Psoas muscle (tissue), 8 donors: ENCODE results near the gene EIF2AK3. TPM values are rescaled to one million over a fixed set of nuclear protein-coding genes. Genes with fewer than 3 reads are reported as not detected.

ENCODE experiments used
- ATAC-seq, 4 donors: fragments of 200-7000 bp; cut with Tn5 transposase; one replicate each; pipeline ENCODE4 v1.9.1; 2020; ENCODE audit warnings: moderate library complexity in 3 of 4, mild to moderate bottlenecking in 2 of 4
- DNase-seq, 2 donors: peaks; one replicate each; pipeline ENCODE4 v3.0.0-alpha.2; 2020
- H3K27ac ChIP-seq: fragments of 200-600 bp; one replicate; pipeline ENCODE4 v1.8.0; 2022
- H3K27me3 ChIP-seq, 3 donors: fragments of 200-600 bp in 1 of 3; one replicate each; pipeline versions ENCODE4 v1.6.1 to v1.8.0; 2013 to 2022; ENCODE audit warnings: low read length in 2 of 3, mild to moderate bottlenecking in 2 of 3, moderate library complexity in 1 of 3; ENCODE audit not compliant: insufficient read depth in 3 of 3
- H3K36me3 ChIP-seq, 2 donors: fragments of 200-600 bp in 1 of 2; one replicate each; pipeline versions ENCODE4 v1.6.1 to v1.8.0; 2013 to 2022; ENCODE audit warnings: low read depth in 1 of 2, mild to moderate bottlenecking in 1 of 2, moderate library complexity in 1 of 2; ENCODE audit not compliant: insufficient read depth in 1 of 2
- H3K4me1 ChIP-seq: fragments of 200-600 bp; one replicate; pipeline ENCODE4 v1.8.0; 2022
- H3K4me3 ChIP-seq: fragments of 200-600 bp; one replicate; pipeline ENCODE4 v1.8.0; 2022; ENCODE audit warnings: mild to moderate bottlenecking
- H3K9me3 ChIP-seq: fragments of 200-600 bp; one replicate; pipeline ENCODE4 v1.8.0; 2022
- WGBS, 3 donors: extraction: QIAGEN DNeasy Blood & Tissue Kit; methylation state at CpG; one replicate each; pipeline versions ENCODE4 v1.1.6 to v1.1.7; 2013; 5-methylcytosine and 5-hydroxymethylcytosine counted together
- intact Hi-C, 2 donors: fragments of 100-400 bp; cut with DNase I; formaldehyde crosslinking; loops; one replicate each; pipeline versions ENCODE4 v1.11.0 to v1.14.2; 2022
- polyA plus RNA-seq, 3 donors: library from polyadenylated mRNA; stranded (reverse); fragments of 200-250 nt; gene quantifications; one replicate each; pipeline ENCODE4 v1.2.3, GENCODE V29; 2013
- total RNA-seq, 4 donors: library from RNA; stranded (reverse); fragmentation: NEBNext Ultra II Directional in 2 of 4; extraction: Animal tissue kit (Norgen Biotek cat#: 25700) in 2 of 4; gene quantifications; one replicate each; pipeline versions ENCODE4 v1.2.1 to v1.2.4, GENCODE V29; 2021 to 2023
- TF ChIP-seq, protein P1 (sequence below): fragments of 200-600 bp; IDR thresholded peaks from one replicate; pipeline ENCODE4 v1.8.0; 2022; ENCODE audit warnings: antibody characterized with exemption
- donor health status: healthy with polysubstance abuse.
- donor health status: DM: no; HTN: no; CAD: no; lungs with moderate emphysema.
- donor health status: Bipolar disorder and iron deficiency.
- donor health status: healthy.
- donor health status: DM: yes; HTN: yes; CAD: no.
- donor health status: DM: no; HTN: no; CAD: no.
- donor health status: DM: no; HTN: no; CAD: no.
- donor health status: DM: yes; HTN: yes; CAD: no.

Gene EIF2AK3
- total and polyA plus RNA-seq, 7 donors: 2.1 to 9.6 (median 7.6) TPM

DNA sequence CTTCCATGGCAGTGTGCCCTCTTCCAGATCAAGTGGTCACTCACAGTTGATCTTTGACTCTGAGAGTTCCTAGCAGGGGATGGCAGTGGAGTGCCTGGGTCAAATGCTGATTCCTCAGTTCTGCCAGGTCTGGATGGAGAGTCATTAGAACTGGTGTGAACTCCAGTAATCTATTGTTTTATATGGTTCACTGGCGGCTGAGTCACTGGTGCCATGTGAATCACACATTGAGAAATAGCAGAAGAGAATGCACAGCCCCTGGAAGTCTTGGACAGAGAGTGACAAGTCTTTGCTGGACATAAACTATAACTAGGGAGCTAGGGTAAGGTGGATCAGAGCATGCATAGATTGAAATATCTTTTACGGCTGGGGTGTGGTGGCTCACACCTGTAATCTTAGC, 86.9 kb downstream of the EIF2AK3 start:
- ATAC-seq (no peak), DNase-seq (no peak)
- 38 to 92% (median 90%) methylated on average over 2 of the region's 2 CpGs for WGBS, 3 donors
- no peak overlapping the region for H3K4me3 ChIP-seq
- TF ChIP-seq, protein P1, sequence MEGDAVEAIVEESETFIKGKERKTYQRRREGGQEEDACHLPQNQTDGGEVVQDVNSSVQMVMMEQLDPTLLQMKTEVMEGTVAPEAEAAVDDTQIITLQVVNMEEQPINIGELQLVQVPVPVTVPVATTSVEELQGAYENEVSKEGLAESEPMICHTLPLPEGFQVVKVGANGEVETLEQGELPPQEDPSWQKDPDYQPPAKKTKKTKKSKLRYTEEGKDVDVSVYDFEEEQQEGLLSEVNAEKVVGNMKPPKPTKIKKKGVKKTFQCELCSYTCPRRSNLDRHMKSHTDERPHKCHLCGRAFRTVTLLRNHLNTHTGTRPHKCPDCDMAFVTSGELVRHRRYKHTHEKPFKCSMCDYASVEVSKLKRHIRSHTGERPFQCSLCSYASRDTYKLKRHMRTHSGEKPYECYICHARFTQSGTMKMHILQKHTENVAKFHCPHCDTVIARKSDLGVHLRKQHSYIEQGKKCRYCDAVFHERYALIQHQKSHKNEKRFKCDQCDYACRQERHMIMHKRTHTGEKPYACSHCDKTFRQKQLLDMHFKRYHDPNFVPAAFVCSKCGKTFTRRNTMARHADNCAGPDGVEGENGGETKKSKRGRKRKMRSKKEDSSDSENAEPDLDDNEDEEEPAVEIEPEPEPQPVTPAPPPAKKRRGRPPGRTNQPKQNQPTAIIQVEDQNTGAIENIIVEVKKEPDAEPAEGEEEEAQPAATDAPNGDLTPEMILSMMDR: no peak
- no peaks in the 10 kb centered on the region for H3K4me1 ChIP-seq
- no peaks in the 10 kb centered on the region for H3K36me3 ChIP-seq
- peaks cover 0 to 4% (median 0%) of the 10 kb centered on the region in 3 donors for H3K27me3 ChIP-seq
- H3K9me3 ChIP-seq: no peaks in the 10 kb centered on the region
- H3K27ac ChIP-seq: no peak overlapping the region
- intact Hi-C loops: no loop called here

DNA sequence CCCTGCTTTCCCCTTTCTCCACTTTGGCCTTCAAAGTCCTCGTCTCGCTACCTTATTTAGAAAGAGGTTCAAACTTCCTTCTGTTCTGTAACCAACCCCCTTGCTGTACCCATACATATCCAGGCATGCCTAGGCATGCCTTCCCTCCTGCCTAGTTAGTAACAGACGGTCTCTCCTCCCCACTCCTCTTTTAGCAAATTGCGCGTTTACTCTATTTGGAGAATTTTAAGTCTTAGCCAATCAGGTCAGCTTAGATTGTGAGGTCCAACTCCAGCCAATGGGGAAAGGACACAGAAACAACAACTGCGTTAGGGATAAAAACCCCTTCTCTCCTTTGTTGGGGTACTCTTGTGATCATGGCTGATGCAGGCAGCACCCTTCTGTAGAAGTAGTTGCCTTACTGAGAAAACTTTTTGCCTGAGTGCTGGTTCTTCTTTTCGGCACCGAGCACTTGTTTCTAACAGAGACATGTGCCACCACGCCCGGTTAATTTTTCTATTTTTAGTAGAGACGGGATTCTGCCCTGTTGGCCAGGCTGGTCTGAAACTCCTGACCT, 88.8 kb downstream of the EIF2AK3 start:
- H3K27me3 ChIP-seq: peaks cover 0 to 4% (median 0%) of the 10 kb centered on the region in 3 donors
- 86 to 91% (median 89%) methylated on average over 11 of the region's 11 CpGs for WGBS, 3 donors
- H3K9me3 ChIP-seq: no peaks in the 10 kb centered on the region
- H3K4me3 ChIP-seq: no peak overlapping the region
- TF ChIP-seq, protein P1: no peak
- intact Hi-C loops: no loop called here
- no peak overlapping the region for H3K27ac ChIP-seq
- ATAC-seq (no peak), DNase-seq (no peak)
- H3K4me1 ChIP-seq: no peaks in the 10 kb centered on the region
- no peaks in the 10 kb centered on the region for H3K36me3 ChIP-seq

DNA sequence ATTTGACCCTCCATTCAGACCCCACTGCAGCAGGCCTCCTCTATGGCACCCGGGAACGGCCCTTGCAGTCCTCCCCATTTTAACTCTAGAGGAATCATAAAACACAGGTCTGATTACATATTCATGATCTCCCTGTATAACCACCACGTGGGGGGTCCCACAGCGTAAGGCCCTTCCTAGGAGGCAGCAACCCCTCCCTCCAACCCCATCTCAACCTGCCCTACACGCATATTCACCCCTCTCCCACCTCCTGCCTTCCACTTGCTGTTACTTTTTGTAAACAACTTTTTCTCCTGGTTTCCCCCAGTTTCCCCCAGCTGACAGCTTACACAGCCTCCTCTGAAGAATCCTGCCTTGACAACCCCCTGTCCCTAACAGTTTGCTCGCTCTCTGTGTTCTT, 89.6 kb downstream of the EIF2AK3 start:
- Histone ChIP-seq H3K27me3 (peaks cover 0 to 4% (median 0%) of the 10 kb centered on the region in 3 donors), H3K4me1 (no peaks in the 10 kb centered on the region), H3K36me3 (no peaks in the 10 kb centered on the region), H3K27ac (no peak overlapping the region), H3K9me3 (no peaks in the 10 kb centered on the region), H3K4me3 (no peak overlapping the region)
- ATAC-seq: no peak
- 39 to 46% (median 42%) methylated on average over 6 of the region's 6 CpGs for WGBS, 3 donors
- no peak for DNase-seq
- intact Hi-C loops: no loop called here
- TF ChIP-seq, protein P1: no peak

DNA sequence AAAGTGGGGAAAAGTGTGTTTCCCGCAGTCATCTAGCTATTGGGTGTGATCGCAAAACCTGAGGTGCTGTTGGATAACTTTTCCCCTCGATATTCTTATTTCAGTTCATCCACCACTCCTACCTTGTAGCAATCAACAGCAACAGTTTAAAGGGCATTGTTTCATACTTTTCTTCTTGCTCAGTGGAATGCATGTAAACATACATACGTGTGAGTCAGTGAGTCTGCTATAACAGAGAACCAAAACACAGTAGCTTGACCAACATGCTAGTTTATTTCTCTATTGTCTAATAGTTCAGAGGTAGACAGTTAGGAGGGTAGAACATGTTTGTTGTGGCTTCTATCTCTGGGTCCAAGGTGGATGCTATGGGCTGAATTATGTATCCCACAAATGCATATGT, 97.2 kb downstream of the EIF2AK3 start:
- no peaks in the 10 kb centered on the region for H3K4me1 ChIP-seq
- ATAC-seq: no peak
- no peaks in the 10 kb centered on the region for H3K9me3 ChIP-seq
- no peaks in the 10 kb centered on the region for H3K27me3 ChIP-seq
- TF ChIP-seq, protein P1: no peak
- H3K4me3 ChIP-seq: no peak overlapping the region
- H3K36me3 ChIP-seq: no peaks in the 10 kb centered on the region
- intact Hi-C loops: no loop called here
- 89 to 92% (median 89%) methylated on average over 4 of the region's 4 CpGs for WGBS, 3 donors
- DNase-seq: no peak
- H3K27ac ChIP-seq: no peak overlapping the region

DNA sequence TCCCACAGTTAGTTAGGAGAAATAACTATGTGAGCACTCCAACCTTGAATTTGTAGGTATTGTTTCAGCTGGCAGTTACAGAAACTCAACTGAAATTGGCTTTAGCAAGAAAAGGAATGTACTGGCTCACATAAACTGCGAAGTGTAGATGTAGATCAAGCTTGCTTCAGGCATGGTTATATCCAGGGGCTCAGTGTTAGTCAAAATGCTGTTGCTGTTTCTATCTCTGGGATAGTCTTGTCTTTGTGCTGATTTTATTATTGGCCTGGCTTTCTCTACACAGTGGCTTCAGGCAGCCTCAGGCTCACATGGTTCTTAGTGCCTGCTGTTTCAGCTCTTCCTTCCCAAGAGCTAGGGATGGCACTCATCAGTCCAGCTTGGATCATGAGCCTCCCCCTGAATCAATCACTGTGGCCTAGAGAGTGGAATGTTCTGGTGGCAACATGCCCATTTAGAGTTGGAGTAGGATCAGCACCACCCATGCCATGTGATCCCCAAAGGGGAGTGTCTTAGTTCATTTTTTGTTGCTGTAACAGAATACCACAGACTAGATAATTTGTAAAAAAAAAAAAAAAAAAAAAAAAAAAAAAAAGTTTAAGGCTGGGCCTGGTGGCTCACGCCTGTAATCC, 105.7 kb downstream of the EIF2AK3 start:
- H3K27ac ChIP-seq: no peak overlapping the region
- ATAC-seq (no peak), DNase-seq (no peak)
- no peaks in the 10 kb centered on the region for H3K27me3 ChIP-seq
- intact Hi-C loops: no loop called here
- WGBS, 3 donors: 77 to 85% (median 77%) methylated on average over 2 of the region's 2 CpGs
- H3K9me3 ChIP-seq: no peaks in the 10 kb centered on the region
- H3K4me3 ChIP-seq: no peak overlapping the region
- TF ChIP-seq, protein P1: no peak
- no peaks in the 10 kb centered on the region for H3K36me3 ChIP-seq
- H3K4me1 ChIP-seq: no peaks in the 10 kb centered on the region
